Body of pancreas (tissue), 4 donors: Measurements from ENCODE around the gene HLA-DQB1. TPM values are rescaled to one million over a fixed set of nuclear protein-coding genes. Genes with fewer than 3 reads are reported as not detected.
A peak's percentile ranks its signal among the peaks of the same experiment; 100 is the strongest.
"Not testable (repeated sequence)": the region's sequence is repeated elsewhere in the genome, so short reads cannot be mapped to it uniquely, and the experiment has no call there.

Experiments
- ATAC-seq: fragments of 150-250 bp; one replicate; pipeline ENCODE4 v1.9.1; 2016
- DNase-seq, 4 donors: peaks; one replicate each; pipeline ENCODE4 v3.0.0-alpha.2; 2019
- H3K27ac ChIP-seq, 4 donors: fragments of 200-600 bp; sonication (generic); 1 replicate in 3 of 4; 2 replicates in 1 of 4; pipeline versions ENCODE4 v1.5.1 to v1.6.1; 2016 to 2019; ENCODE audit warnings: mild to moderate bottlenecking in 1 of 4, mixed read lengths in 1 of 4, moderate library complexity in 1 of 4
- H3K27me3 ChIP-seq, 2 donors: fragments of 200-600 bp; sonication (generic); one replicate each; pipeline ENCODE4 v1.6.0; 2016; ENCODE audit warnings: mild to moderate bottlenecking in 1 of 2
- H3K36me3 ChIP-seq, 2 donors: fragments of 200-600 bp; sonication (generic); replicated peaks in 1 of 2; 2 replicates each; pipeline ENCODE4 v1.5.1; 2016; ENCODE audit warnings: low read depth in 2 of 2; ENCODE audit not compliant: insufficient read depth in 1 of 2
- H3K4me1 ChIP-seq: fragments of 200-600 bp; sonication (generic); one replicate; pipeline ENCODE4 v1.6.0; 2016
- H3K4me3 ChIP-seq, 2 donors: fragments of 200-600 bp; sonication (generic); 1 replicate in 1 of 2; 2 replicates in 1 of 2; pipeline ENCODE4 v1.5.1; 2016 to 2019
- H3K9me3 ChIP-seq, 3 donors: fragments of 200-600 bp; sonication (generic); 1 replicate in 2 of 3; 2 replicates in 1 of 3; pipeline ENCODE4 v1.5.1; 2016
- POLR2A ChIP-seq, 3 donors: fragments of 450-650 bp; IDR thresholded peaks; one replicate each; pipeline ENCODE4 v1.6.1; 2016; ENCODE audit warnings: antibody characterized with exemption in 3 of 3, mild to moderate bottlenecking in 2 of 3
- WGBS, 2 donors: methylation state at CpG; one replicate each; pipeline ENCODE4 v1.1.5; 2017; 5-methylcytosine and 5-hydroxymethylcytosine counted together
- intact Hi-C: fragments of 100-400 bp; cut with DNase I; formaldehyde crosslinking; loops from one replicate; pipeline ENCODE4 v1.15.1; 2023
- total RNA-seq, 2 donors: library from RNA; depleted of rRNA; stranded (reverse); fragments of >200 nt; gene quantifications; one replicate each; pipeline ENCODE4 v1.1.0, GENCODE V29; 2016
- TF ChIP-seq, protein P1 (sequence below), 7 experiments: fragments of 450-650 bp in 4 of 7; fragments of 200-600 bp in 3 of 7; sonication (generic) in 3 of 7; IDR thresholded peaks; one replicate each; pipeline ENCODE4 v1.5.1; 2016 to 2019; ENCODE audit warnings: antibody characterized with exemption in 7 of 7

Gene HLA-DQB1
- total RNA-seq, 2 donors from 2014 or later = 0.78 to 1.6 TPM

DNA sequence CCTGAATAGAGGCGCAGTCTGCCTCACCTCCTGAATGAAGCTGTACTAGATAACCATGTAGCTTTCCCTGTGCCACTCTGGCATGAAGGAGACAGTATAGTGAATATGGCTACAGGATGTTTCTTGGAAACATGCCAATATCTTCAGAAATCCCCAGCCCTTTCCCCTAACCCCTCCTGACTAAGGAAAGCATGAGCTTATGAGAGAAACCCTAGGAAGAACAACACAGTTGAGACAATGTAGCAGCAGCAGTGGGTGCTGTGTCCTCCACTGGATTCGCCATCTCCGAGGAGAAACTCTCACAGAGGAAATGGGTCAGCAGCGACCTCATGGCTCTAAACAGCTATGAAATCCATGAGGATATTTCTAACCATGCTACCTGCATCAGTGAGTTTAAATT lies 22.6 kb downstream of the HLA-DQB1 start:
- WGBS, 2 donors = 25 to 53% methylated on average over 4 of the region's 4 CpGs
- Histone ChIP-seq H3K27ac (no peak overlapping the region), H3K4me1 (no peaks in the 10 kb centered on the region), H3K27me3 (no peaks in the 10 kb centered on the region), H3K36me3 (no peaks in the 10 kb centered on the region), H3K9me3 (no peaks in the 10 kb centered on the region), H3K4me3 (no peak overlapping the region)
- DNase-seq (no peak), ATAC-seq (no peak)
- TF ChIP-seq, protein P1, sequence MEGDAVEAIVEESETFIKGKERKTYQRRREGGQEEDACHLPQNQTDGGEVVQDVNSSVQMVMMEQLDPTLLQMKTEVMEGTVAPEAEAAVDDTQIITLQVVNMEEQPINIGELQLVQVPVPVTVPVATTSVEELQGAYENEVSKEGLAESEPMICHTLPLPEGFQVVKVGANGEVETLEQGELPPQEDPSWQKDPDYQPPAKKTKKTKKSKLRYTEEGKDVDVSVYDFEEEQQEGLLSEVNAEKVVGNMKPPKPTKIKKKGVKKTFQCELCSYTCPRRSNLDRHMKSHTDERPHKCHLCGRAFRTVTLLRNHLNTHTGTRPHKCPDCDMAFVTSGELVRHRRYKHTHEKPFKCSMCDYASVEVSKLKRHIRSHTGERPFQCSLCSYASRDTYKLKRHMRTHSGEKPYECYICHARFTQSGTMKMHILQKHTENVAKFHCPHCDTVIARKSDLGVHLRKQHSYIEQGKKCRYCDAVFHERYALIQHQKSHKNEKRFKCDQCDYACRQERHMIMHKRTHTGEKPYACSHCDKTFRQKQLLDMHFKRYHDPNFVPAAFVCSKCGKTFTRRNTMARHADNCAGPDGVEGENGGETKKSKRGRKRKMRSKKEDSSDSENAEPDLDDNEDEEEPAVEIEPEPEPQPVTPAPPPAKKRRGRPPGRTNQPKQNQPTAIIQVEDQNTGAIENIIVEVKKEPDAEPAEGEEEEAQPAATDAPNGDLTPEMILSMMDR (IDR thresholded peaks at IDR 0.05) = no peak
- no peak for TF ChIP-seq POLR2A (IDR thresholded peaks at IDR 0.05)
- intact Hi-C loops = loop anchor here (5.0 kb wide), 1 partner anchor 103 kb away; no protein-coding TSS in a partner anchor

DNA sequence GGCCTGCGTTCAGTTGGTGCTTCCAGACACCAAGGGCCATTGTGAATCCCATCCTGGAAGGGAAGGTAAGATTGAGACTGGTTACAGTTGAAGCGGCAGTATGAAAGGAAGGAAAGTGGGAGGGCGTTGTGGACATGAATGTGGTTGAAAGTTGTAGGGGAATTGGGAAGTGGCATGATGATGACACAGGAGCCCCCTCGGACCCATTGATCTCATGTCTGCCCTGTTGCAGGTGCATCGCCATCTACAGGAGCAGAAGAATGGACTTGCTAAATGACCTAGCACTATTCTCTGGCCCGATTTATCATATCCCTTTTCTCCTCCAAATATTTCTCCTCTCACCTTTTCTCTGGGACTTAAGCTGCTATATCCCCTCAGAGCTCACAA lies 23.7 kb downstream of the HLA-DQB1 start:
- intact Hi-C loops = loop anchor here (5.0 kb wide), 1 partner anchor 105 kb away; no protein-coding TSS in a partner anchor

GRCh38 chr6:32641785-32642719 lies 24.4 kb downstream of the HLA-DQB1 start:
- peak in 1 of 4 donors; percentile 5 for DNase-seq
- ATAC-seq, H3K27me3 ChIP-seq, H3K4me1 ChIP-seq, H3K27ac ChIP-seq, H3K4me3 ChIP-seq, H3K36me3 ChIP-seq, H3K9me3 ChIP-seq: not testable (repeated sequence)
- intact Hi-C loops = loop anchor here (5.0 kb wide), 1 partner anchor 105 kb away; no protein-coding TSS in a partner anchor
- WGBS, 2 donors = 35 to 50% methylated on average over 1 to 2 of the region's 2 CpGs

More for the DNA sequence above, 23.7 kb downstream of the HLA-DQB1 start:
- no peak overlapping the region for H3K4me3 ChIP-seq
- H3K27ac ChIP-seq = no peak overlapping the region
- no peaks in the 10 kb centered on the region for H3K9me3 ChIP-seq
- H3K36me3 ChIP-seq = no peaks in the 10 kb centered on the region
- WGBS, 2 donors = 38 to 42% methylated on average over 2 to 4 of the region's 6 CpGs
- no peaks in the 10 kb centered on the region for H3K27me3 ChIP-seq
- no peak for ATAC-seq
- no peaks in the 10 kb centered on the region for H3K4me1 ChIP-seq
- DNase-seq = no peak
- no peak for TF ChIP-seq POLR2A (IDR thresholded peaks at IDR 0.05)
- TF ChIP-seq, protein P1 (IDR thresholded peaks at IDR 0.05) = no peak

DNA sequence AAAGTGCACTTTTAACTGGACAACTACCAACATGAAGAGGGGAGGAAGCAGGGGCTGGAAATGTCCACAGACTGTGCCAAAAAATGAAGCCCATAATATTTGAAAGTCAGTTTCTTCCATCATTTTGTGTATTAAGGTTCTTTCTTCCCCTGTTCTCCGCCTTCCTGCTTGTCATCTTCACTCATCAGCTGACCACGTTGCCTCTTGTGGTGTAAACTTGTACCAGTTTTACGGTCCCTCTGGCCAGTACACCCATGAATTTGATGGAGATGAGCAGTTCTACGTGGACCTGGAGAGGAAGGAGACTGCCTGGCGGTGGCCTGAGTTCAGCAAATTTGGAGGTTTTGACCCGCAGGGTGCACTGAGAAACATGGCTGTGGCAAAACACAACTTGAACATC lies 25.3 kb downstream of the HLA-DQB1 start:
- H3K36me3 ChIP-seq = no peaks in the 10 kb centered on the region
- TF ChIP-seq, protein P1 (IDR thresholded peaks at IDR 0.05) = no peak
- no peak for TF ChIP-seq POLR2A (IDR thresholded peaks at IDR 0.05)
- DNase-seq = no peak
- no peaks in the 10 kb centered on the region for H3K9me3 ChIP-seq
- ATAC-seq = no peak
- no peaks in the 10 kb centered on the region for H3K4me1 ChIP-seq
- H3K27ac ChIP-seq = no peak overlapping the region
- intact Hi-C loops = loop anchor here (5.0 kb wide), 1 partner anchor 106 kb away; no protein-coding TSS in a partner anchor
- H3K4me3 ChIP-seq = no peak overlapping the region
- 39 to 52% methylated on average over 6 of the region's 6 CpGs for WGBS, 2 donors
- H3K27me3 ChIP-seq = no peaks in the 10 kb centered on the region
